ENCODE data around the gene APOA5.
"Not testable (repeated sequence)": the region's sequence is repeated elsewhere in the genome, so short reads cannot be mapped to it uniquely, and the experiment has no call there.

APOA5 gene

DNA sequence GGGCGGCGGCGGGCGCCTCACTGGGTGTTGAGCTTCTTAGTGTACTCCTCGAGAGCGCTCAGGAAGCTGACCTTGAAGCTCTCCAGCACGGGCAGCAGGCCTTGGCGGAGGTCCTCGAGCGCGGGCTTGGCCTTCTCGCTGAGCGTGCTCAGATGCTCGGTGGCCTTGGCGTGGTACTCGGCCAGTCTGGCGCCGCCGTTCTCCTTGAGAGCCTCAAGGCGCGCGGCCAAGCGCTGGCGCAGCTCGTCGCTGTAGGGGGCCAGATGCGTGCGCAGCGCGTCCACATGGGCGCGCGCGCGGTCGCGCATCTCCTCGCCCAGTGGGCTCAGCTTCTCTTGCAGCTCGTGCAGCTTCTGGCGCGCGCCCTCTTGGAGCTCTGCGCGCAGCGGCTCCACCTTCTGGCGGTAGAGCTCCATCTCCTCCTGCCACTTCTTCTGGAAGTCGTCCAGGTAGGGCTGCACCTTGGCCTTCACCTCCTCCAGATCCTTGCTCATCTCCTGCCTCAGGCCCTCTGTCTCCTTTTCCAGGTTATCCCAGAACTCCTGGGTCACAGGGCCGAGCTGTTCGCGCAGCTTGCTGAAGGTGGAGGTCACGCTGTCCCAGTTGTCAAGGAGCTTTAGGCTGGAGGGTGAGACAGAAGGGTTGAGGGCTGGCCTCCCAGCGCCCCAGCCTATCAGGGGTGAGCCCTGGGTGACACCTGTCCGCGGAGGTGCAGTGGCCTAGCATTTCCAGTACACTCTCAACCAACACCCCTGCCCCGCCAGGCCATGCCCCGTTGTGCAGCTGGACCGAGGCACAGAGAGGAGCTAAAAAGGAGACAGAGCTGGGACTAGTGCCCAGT, 44.3 kb upstream of the APOA5 start:
- DNase-seq (ENCODE audit: low read depth in 2 of 2): peak; percentile 95 to 99
- peak overlapping the region; percentile 5 to 28 for H3K4me3 ChIP-seq (replicated peaks in 1 of 2; ENCODE audit: low read depth in 2 of 2, low read length in 2 of 2)
- TF ChIP-seq, protein P1, sequence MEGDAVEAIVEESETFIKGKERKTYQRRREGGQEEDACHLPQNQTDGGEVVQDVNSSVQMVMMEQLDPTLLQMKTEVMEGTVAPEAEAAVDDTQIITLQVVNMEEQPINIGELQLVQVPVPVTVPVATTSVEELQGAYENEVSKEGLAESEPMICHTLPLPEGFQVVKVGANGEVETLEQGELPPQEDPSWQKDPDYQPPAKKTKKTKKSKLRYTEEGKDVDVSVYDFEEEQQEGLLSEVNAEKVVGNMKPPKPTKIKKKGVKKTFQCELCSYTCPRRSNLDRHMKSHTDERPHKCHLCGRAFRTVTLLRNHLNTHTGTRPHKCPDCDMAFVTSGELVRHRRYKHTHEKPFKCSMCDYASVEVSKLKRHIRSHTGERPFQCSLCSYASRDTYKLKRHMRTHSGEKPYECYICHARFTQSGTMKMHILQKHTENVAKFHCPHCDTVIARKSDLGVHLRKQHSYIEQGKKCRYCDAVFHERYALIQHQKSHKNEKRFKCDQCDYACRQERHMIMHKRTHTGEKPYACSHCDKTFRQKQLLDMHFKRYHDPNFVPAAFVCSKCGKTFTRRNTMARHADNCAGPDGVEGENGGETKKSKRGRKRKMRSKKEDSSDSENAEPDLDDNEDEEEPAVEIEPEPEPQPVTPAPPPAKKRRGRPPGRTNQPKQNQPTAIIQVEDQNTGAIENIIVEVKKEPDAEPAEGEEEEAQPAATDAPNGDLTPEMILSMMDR (IDR thresholded peaks at IDR 0.05; ENCODE audit: low read depth, low read length): peak; percentile 80

DNA sequence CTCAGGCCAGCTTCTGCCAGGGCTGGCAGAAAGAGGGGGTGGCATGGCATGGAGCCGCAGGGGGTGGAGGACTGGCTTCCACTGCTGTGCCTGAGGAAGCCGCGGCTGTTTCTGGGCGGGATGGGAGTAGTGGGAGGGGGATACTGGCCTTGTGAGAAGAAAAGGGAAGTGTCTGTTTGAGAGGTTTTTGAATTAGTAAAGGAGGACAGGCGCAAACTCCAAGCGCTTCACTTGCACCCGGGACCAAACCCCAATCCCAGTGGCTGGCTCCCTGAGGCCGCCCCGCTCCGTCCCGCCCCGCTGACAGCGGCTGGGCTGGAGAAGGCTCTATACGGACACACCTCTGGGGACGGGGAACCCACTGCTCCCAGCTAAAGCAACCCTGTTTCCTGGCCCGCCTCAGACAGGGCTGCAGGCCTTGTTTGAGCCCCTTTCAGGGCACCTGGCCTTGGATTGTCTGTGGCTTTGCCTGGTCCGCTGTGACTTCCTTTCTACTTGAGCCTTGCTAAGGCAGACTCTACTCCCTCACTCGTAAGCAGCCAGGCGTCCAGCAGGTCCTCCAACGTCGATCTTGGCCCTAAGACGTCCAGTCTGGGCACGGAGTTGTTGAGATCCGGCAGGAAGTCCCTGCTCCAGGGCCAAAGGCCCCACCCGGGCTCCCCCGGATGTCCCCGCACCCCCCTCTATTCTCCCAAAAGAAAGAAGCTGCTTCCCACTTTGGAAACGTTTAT, 43.5 kb upstream of the APOA5 start:
- TF ChIP-seq, protein P1 (IDR thresholded peaks at IDR 0.05; ENCODE audit: low read depth, low read length): no peak
- no peak for DNase-seq (ENCODE audit: low read depth in 2 of 2)
- peak overlapping the region in 1 of 2 donors; percentile 5 for H3K4me3 ChIP-seq (replicated peaks in 1 of 2; ENCODE audit: low read depth in 2 of 2, low read length in 2 of 2)

DNA sequence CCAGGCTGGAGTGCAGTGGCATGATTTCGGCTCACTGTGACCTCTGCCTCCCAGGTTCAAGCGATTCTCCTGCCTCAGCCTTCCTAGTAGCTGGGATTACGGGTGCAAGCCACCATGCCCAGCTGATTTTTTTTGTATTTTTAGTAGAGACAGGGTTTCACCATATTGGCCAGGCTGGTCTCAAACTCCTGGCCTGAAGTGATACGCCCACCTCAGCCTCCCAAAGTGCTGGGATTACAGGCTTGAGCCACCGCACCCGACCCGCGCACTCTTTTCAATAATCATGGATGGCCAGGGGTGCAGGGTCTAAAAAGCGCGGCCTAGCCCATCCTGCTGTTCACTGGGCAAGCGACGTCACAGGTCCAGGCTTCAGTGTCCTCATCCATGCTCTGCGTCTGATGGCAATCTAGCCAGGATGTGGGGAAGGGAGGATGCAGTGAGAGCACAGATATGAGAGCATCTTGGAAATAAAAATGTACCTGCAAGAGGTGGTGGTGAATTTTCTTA, 42.9 kb upstream of the APOA5 start:
- H3K4me3 ChIP-seq (replicated peaks in 1 of 2; ENCODE audit: low read depth in 2 of 2, low read length in 2 of 2); DNase-seq (ENCODE audit: low read depth in 2 of 2): not testable (repeated sequence)

DNA sequence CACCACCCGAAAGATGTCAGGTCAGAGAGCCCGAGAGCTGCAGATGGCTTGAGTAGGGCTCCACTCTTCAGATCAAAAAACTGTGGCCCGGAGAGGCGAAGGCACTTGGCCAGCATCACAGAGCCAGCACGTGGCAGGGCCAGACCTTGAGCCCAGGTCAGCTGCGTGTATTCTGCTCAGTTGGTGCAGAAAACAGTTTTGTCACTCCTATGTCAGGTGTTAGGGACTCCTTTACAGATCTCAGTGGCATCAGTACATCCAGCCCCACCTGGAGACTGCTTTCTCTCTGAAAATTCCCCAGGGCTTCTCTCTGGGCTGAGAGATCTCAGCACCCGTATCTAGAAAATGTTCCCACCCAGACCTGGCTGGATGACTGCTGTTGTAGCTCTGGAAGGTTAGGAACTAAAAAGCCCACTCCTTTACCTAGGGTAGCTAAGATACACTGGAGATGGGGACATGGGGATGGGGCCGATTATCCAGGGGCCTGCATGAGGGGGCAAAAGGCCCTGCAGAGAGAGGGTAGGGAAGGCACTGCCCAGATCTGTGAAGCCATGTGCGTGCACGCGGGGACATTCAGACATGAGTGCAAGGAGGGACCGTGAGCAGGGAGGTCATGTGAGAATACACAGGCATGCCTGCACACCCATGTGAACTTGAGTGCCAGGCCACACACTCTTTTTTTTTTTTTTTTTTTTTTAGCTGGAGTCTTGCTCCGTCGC, 42.3 kb upstream of the APOA5 start:
- no peak overlapping the region for H3K4me3 ChIP-seq (replicated peaks in 1 of 2; ENCODE audit: low read depth in 2 of 2, low read length in 2 of 2)

DNA sequence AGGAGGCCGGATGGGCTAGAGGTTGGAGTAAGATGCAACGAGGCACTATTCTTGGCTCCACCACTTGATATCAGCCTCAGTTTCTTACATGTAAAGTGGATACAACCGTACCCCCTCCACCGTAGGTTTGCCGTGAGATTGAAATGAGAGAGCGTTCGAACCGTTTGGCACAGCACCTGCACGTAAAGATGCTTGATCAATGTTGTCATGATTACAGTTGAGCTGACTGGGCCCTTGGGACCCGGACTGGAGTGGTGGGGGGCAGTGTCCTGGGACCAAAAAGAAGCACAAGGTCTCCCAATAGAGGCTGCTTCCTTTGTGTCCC, 41.8 kb upstream of the APOA5 start:
- TF ChIP-seq, protein P1 (IDR thresholded peaks at IDR 0.05; ENCODE audit: low read depth, low read length): no peak
- DNase-seq (ENCODE audit: low read depth in 2 of 2): no peak
- no peak overlapping the region for H3K4me3 ChIP-seq (replicated peaks in 1 of 2; ENCODE audit: low read depth in 2 of 2, low read length in 2 of 2)

More for the DNA sequence above, 42.3 kb upstream of the APOA5 start:
- TF ChIP-seq, protein P1 (IDR thresholded peaks at IDR 0.05; ENCODE audit: low read depth, low read length): no peak
- no peak for DNase-seq (ENCODE audit: low read depth in 2 of 2)

DNA sequence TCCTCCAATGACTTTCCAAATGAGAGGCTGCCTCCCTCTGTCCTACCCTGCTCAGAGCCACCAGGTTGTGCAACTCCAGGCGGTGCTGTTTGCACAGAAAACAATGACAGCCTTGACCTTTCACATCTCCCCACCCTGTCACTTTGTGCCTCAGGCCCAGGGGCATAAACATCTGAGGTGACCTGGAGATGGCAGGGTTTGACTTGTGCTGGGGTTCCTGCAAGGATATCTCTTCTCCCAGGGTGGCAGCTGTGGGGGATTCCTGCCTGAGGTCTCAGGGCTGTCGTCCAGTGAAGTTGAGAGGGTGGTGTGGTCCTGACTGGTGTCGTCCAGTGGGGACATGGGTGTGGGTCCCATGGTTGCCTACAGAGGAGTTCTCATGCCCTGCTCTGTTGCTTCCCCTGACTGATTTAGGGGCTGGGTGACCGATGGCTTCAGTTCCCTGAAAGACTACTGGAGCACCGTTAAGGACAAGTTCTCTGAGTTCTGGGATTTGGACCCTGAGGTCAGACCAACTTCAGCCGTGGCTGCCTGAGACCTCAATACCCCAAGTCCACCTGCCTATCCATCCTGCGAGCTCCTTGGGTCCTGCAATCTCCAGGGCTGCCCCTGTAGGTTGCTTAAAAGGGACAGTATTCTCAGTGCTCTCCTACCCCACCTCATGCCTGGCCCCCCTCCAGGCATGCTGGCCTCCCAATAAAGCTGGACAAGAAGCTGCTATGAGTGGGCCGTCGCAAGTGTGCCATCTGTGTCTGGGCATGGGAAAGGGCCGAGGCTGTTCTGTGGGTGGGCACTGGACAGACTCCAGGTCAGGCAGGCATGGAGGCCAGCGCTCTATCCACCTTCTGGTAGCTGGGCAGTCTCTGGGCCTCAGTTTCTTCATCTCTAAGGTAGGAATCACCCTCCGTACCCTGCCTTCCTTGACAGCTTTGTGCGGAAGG, 40.9 kb upstream of the APOA5 start:
- no peak overlapping the region for H3K4me3 ChIP-seq (replicated peaks in 1 of 2; ENCODE audit: low read depth in 2 of 2, low read length in 2 of 2)
- no peak for DNase-seq (ENCODE audit: low read depth in 2 of 2)
- TF ChIP-seq, protein P1 (IDR thresholded peaks at IDR 0.05; ENCODE audit: low read depth, low read length): no peak
